ENCODE measurements around the gene HSPA14.

- TF ChIP-seq FOXM1 (IDR thresholded peaks at IDR 0.05; ENCODE audit: low read depth, low read length) (no peak), RUNX3 (IDR thresholded peaks at IDR 0.05; ENCODE audit: low read length) (no peak), NFYA (IDR thresholded peaks at IDR 0.05; ENCODE audit: borderline replicate concordance, low read depth, low read length) (no peak), MYC (IDR thresholded peaks at IDR 0.05; ENCODE audit: insufficient read depth, insufficient read length, insufficient replicate concordance, low read length, severe bottlenecking) (no peak), JUND (IDR thresholded peaks at IDR 0.05; ENCODE audit: low read depth, low read length) (no peak), POLR2A (IDR thresholded peaks at IDR 0.05; ENCODE audit: low read depth, low read length) (no peak), TCF7 (IDR thresholded peaks at IDR 0.05; ENCODE audit: borderline replicate concordance) (no peak), TAF1 (IDR thresholded peaks at IDR 0.05; ENCODE audit: borderline replicate concordance, low read depth, low read length) (no peak), ESRRA (IDR thresholded peaks at IDR 0.05; ENCODE audit: low read length) (no peak), BHLHE40 (IDR thresholded peaks at IDR 0.05; ENCODE audit: borderline replicate concordance in 1 of 2, low read depth in 2 of 2, low read length in 1 of 2) (no peak), EP300 (IDR thresholded peaks at IDR 0.05; ENCODE audit: borderline replicate concordance in 1 of 2, control insufficient read depth in 1 of 2, low read depth in 2 of 2, low read length in 2 of 2) (no peak), CTCF (IDR thresholded peaks at IDR 0.05 in 2 of 3, conservative IDR thresholded peaks at IDR 0.05 in 1 of 3; ENCODE audit: control insufficient read depth in 2 of 3, extremely low read depth in 1 of 3, insufficient read depth in 1 of 3, low read depth in 3 of 3, low read length in 3 of 3) (no peak), IKZF2 (IDR thresholded peaks at IDR 0.05) (no peak)
- TF ChIP-seq, protein P1, sequence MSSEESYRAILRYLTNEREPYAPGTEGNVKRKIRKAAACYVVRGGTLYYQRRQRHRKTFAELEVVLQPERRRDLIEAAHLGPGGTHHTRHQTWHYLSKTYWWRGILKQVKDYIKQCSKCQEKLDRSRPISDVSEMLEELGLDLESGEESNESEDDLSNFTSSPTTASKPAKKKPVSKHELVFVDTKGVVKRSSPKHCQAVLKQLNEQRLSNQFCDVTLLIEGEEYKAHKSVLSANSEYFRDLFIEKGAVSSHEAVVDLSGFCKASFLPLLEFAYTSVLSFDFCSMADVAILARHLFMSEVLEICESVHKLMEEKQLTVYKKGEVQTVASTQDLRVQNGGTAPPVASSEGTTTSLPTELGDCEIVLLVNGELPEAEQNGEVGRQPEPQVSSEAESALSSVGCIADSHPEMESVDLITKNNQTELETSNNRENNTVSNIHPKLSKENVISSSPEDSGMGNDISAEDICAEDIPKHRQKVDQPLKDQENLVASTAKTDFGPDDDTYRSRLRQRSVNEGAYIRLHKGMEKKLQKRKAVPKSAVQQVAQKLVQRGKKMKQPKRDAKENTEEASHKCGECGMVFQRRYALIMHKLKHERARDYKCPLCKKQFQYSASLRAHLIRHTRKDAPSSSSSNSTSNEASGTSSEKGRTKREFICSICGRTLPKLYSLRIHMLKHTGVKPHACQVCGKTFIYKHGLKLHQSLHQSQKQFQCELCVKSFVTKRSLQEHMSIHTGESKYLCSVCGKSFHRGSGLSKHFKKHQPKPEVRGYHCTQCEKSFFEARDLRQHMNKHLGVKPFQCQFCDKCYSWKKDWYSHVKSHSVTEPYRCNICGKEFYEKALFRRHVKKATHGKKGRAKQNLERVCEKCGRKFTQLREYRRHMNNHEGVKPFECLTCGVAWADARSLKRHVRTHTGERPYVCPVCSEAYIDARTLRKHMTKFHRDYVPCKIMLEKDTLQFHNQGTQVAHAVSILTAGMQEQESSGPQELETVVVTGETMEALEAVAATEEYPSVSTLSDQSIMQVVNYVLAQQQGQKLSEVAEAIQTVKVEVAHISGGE (CRISPR knock-in tag; IDR thresholded peaks at IDR 0.05) = no peak
Measured at GRCh38 chr10:14820775-14821154, 17.3 kb upstream of the HSPA14 start.

Data from GM12878 (cell line).